ENCODE data around the gene CDK3.

- TF ChIP-seq EZH2 (IDR thresholded peaks at IDR 0.05; ENCODE audit: borderline replicate concordance, low read length) (no peak), CTCF (IDR thresholded peaks at IDR 0.05; ENCODE audit: low read length) (no peak)
Measured at GRCh38 chr17:76007131-76007849, 6.6 kb downstream of the CDK3 start.
